T-helper 17 cell (primary cell): Measurements from ENCODE around the gene RGPD8. TPM values are rescaled to one million over a fixed set of nuclear protein-coding genes. Genes with fewer than 3 reads are reported as not detected.
A peak's percentile ranks its signal among the peaks of the same experiment; 100 is the strongest.

ENCODE experiments used
- ATAC-seq: fragments of 150-1000 bp; cut with Tn5 transposase; 2 replicates; pipeline ENCODE4 v1.10.0; 2021; ENCODE audit warnings: mild to moderate bottlenecking, moderate library complexity
- DNase-seq, 3 donors: peaks; one replicate each; pipeline versions ENCODE4 v3.0.0 to v3.0.0-alpha.2; 2020 to 2021
- H3K9me3 ChIP-seq: one replicate; pipeline ENCODE4 v1.7.0; 2013; ENCODE audit warnings: low read length, mild to moderate bottlenecking; ENCODE audit not compliant: control insufficient read depth, poor library complexity, severe bottlenecking
- H3K27ac Mint-ChIP-seq: one replicate; pipeline ENCODE4 v1.8.0; 2022; ENCODE audit warnings: mild to moderate bottlenecking, moderate library complexity, mixed read lengths
- H3K27me3 Mint-ChIP-seq: one replicate; pipeline ENCODE4 v1.8.0; 2022; ENCODE audit warnings: mixed read lengths
- H3K36me3 Mint-ChIP-seq: one replicate; pipeline ENCODE4 v1.8.0; 2022; ENCODE audit warnings: low read depth, mixed read lengths
- H3K4me1 Mint-ChIP-seq: one replicate; pipeline ENCODE4 v1.8.0; 2022; ENCODE audit warnings: mild to moderate bottlenecking, mixed read lengths
- H3K4me3 Mint-ChIP-seq: one replicate; pipeline ENCODE4 v1.8.0; 2022; ENCODE audit warnings: mild to moderate bottlenecking, moderate library complexity, mixed read lengths
- total RNA-seq, 4 donors: library from RNA in 2 of 4; stranded (reverse) in 2 of 4; gene quantifications; one replicate each; pipeline ENCODE4 v1.2.3 and lab custom pipeline; 2022 to 2026

The RGPD8 gene
- total RNA-seq, 2 donors from 2014 or later = 42.7 to 60.6 TPM

- Mint-ChIP-seq H3K4me3 (no peak overlapping the region), H3K27me3 (no peaks in the 10 kb centered on the region), H3K27ac (no peak overlapping the region), H3K36me3 (no peaks in the 10 kb centered on the region), H3K4me1 (no peaks in the 10 kb centered on the region)
- DNase-seq = no peak
- H3K9me3 ChIP-seq = no peaks in the 10 kb centered on the region
- no peak for ATAC-seq
These were observed 93.5 kb downstream of the RGPD8 start for GRCh38 chr2:112339986-112340385.

DNA sequence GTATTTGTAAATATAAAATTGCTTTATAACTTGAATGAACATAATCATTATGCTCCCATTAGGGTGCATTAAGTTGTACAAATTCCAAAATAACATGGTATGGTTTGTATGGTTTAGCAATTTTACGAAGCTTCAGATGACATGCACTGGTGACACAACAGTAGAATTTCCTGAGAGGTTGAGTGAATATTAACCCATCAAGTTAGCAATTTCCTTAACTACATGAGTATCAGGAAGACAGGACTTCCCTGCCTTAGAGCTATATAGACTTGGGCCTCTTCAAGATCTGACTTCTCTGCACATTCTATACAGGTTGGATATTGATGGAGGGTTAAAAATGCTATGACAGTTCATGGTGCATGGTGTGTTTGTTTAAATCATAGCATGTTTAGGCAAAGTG lies 97.8 kb downstream of the RGPD8 start:
- Mint-ChIP-seq H3K4me1 (peaks cover 2% of the 10 kb centered on the region), H3K27ac (no peak overlapping the region), H3K27me3 (no peaks in the 10 kb centered on the region), H3K4me3 (no peak overlapping the region), H3K36me3 (peaks cover 8% of the 10 kb centered on the region)
- no peaks in the 10 kb centered on the region for H3K9me3 ChIP-seq
- DNase-seq (no peak), ATAC-seq (no peak)

DNA sequence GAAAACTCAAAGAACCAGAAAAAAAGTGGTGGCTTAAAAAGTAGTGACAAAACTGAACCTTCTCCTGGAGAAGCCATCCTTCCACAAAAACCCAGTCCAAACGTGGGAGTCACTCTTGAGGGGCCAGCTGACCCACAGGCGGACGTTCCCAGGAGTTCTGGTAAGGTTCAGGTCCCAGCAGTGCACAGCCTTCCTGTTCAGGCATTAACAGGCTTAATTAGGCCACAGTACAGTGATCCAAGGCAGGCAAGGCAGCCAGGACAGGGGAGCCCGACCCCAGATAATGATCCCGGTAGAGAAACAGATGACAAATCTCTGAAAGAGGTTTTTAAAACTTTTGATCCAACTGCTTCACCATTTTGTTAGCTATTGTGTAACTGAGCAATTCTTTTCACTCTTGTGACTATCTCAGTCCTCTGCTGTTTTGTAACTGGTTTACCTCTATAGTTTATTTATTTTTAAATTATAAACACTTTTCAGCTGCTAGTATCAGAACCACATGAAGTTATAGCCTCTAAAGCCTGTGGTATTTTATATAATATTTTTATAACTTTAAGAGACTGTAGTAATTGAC lies 101.2 kb downstream of the RGPD8 start:
- DNase-seq (no peak), ATAC-seq (no peak)
- Mint-ChIP-seq H3K27ac (peak overlapping the region; percentile 43), H3K4me1 (peaks cover 2% of the 10 kb centered on the region), H3K36me3 (peaks cover 11% of the 10 kb centered on the region), H3K4me3 (no peak overlapping the region), H3K27me3 (no peaks in the 10 kb centered on the region)
- no peaks in the 10 kb centered on the region for H3K9me3 ChIP-seq

GRCh38 chr2:112322919-112323318 lies 110.5 kb downstream of the RGPD8 start:
- no peaks in the 10 kb centered on the region for H3K27me3 Mint-ChIP-seq
- H3K4me3 Mint-ChIP-seq = no peak overlapping the region
- ATAC-seq (no peak), DNase-seq (no peak)
- no peaks in the 10 kb centered on the region for H3K9me3 ChIP-seq
- peaks cover 15% of the 10 kb centered on the region for H3K36me3 Mint-ChIP-seq
- H3K27ac Mint-ChIP-seq = no peak overlapping the region
- H3K4me1 Mint-ChIP-seq = peaks cover 2% of the 10 kb centered on the region

DNA sequence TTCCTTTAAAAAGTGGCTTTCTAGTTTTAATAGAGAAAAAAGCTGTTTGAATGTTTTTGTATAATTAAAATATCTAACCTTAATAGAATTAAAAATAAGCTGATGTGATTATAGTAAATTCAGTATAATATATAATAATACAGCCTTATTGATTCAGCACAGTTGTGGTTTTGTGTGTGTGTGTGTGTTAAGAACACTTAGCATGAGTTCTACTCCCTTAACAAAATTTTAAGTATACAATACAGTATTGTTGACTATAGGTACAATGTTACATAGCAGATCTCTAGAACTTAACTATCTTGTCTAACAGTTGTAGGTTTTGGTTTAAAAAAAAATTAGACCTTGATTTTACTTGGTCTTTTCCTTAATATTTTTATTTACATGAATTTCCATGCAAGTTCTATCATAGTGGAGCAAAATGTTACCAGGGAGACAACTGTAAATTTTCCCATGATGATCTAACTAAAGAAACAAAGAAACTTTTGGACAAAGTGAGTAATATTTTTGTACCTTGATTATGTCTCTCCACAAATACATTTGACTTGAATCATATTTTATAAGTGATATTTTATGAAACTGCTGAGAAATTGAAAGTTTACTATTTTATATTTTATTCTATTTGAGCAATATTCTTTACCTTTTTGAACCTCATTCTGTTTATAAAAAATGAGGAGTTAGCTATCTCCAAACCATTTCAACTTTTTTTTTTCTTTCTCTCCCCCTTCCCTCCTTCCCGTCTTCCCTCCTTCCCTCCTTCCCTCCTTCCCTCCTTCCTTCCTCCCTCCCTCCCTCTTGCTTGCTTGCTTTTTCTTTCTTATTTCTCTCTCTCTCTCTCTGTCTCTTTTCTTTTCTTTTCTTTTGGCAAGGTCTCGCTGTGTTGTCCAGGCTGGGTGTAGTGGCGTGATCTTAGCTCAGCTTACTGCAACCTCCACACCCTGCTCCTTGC lies 111.8 kb downstream of the RGPD8 start:
- DNase-seq (no peak), ATAC-seq (no peak)
- no peak overlapping the region for H3K27ac Mint-ChIP-seq
- H3K4me1 Mint-ChIP-seq = no peaks in the 10 kb centered on the region
- no peaks in the 10 kb centered on the region for H3K27me3 Mint-ChIP-seq
- H3K36me3 Mint-ChIP-seq = peaks cover 10% of the 10 kb centered on the region
- H3K9me3 ChIP-seq = no peaks in the 10 kb centered on the region
- H3K4me3 Mint-ChIP-seq = no peak overlapping the region

Other genes starting within 250 kb of the RGPD8 start
- gene ZC3H8, start 178.6 kb downstream of the RGPD8 start, total RNA-seq = 10 to 100 TPM; 15.3 to 16.8 TPM
- 10 to 100 TPM; 17.7 to 19.6 TPM for gene ZC3H6, start 158.0 kb downstream of the RGPD8 start, total RNA-seq
- 10 to 100 TPM; 18.8 to 20.6 TPM for gene TTL, start 48.5 kb upstream of the RGPD8 start, total RNA-seq
- gene POLR1B, start 108.8 kb upstream of the RGPD8 start, total RNA-seq = 10 to 100 TPM; 15.2 to 23.5 TPM
- 10 to 100 TPM; 16.6 to 18.4 TPM for gene CHCHD5, start 151.0 kb upstream of the RGPD8 start, total RNA-seq
- gene SLC20A1, start 212.3 kb upstream of the RGPD8 start, total RNA-seq = 100 to 1,000 TPM; 113 to 130 TPM